HCT116 (cell line): ENCODE data around the gene SCN1A. TPM values are rescaled to one million over a fixed set of nuclear protein-coding genes. Genes with fewer than 3 reads are reported as not detected.
"Not testable (repeated sequence)": the region's sequence is repeated elsewhere in the genome, so short reads cannot be mapped to it uniquely, and the experiment has no call there.

Experiments used
- ATAC-seq: fragments of 200-7000 bp; cut with Tn5 transposase; 2 replicates; pipeline ENCODE4 v1.9.1; 2020; ENCODE audit warnings: mild to moderate bottlenecking, moderate library complexity
- BruUV-seq: library from RNA; stranded (reverse); fragments of 400-500 nt; replicated peaks from 2 replicates; lab custom pipeline; 2021; lab: Mats Ljungman, UMichigan
- CTCF ChIA-PET: fragments of 300-600 bp; sonication (Branson Sonifier 250); formaldehyde crosslinking; loops from one replicate; lab custom pipeline; 2021; ENCODE audit warnings: antibody characterized with exemption; lab: Charles Lee
- POLR2A ChIA-PET: fragments of 300-600, 350-600 bp; sonication (Branson Sonifier 250); formaldehyde crosslinking; loops from one replicate; lab custom pipeline; 2021; ENCODE audit warnings: antibody characterized with exemption; lab: Charles Lee
- RAD21 ChIA-PET, 2 experiments: fragments of 300-600 bp; sonication (Branson Sonifier 250); formaldehyde crosslinking; loops; one replicate each; lab custom pipeline; 2023; ENCODE audit warnings: low total read pairs in 2 of 2; ENCODE audit not compliant: uncharacterized antibody in 2 of 2, unreplicated experiment in 2 of 2, low non-redundant PET in 1 of 2; lab: Charles Lee
- DNase-seq: peaks from one replicate; pipeline ENCODE4 v3.0.0-alpha.2; 2010; ENCODE audit warnings: low read depth, low spot score
- H2AFZ ChIP-seq: fragments of 200-600 bp; shearing (Covaris generic), sonication (generic); 2 replicates; pipeline ENCODE4 v1.6.1; 2017; ENCODE audit warnings: low read depth, mixed run types, mixed read lengths, antibody characterized with exemption, low read length; ENCODE audit not compliant: poor library complexity, severe bottlenecking
- H3K27ac ChIP-seq: 2 replicates; pipeline ENCODE4 v1.5.1; 2012; ENCODE audit warnings: low read depth, low read length
- H3K27me3 ChIP-seq: fragments of 200-600 bp; sonication (generic); 2 replicates; pipeline ENCODE4 v1.6.1; 2016; ENCODE audit warnings: mixed run types, low read length, mixed read lengths; ENCODE audit not compliant: insufficient read depth
- H3K36me3 ChIP-seq, 2 experiments: fragments of 200-500 bp in 1 of 2; fragments of 200-600 bp in 1 of 2; sonication (Bioruptor generic) in 1 of 2; sonication (generic) in 1 of 2; 2 replicates each; pipeline versions ENCODE4 v1.5.1 to v1.6.1; 2014 to 2016; ENCODE audit warnings: low read length in 2 of 2, inconsistent platforms in 1 of 2, mixed read lengths in 1 of 2, mixed run types in 1 of 2; ENCODE audit not compliant: insufficient read depth in 2 of 2, control insufficient read depth in 1 of 2
- H3K4me1 ChIP-seq, 2 experiments: fragments of 200-600 bp in 1 of 2; sonication (generic) in 1 of 2; 2 replicates each; pipeline versions ENCODE4 v1.5.1 to v1.6.1; 2012 to 2017; ENCODE audit warnings: low read length in 2 of 2, inconsistent platforms in 1 of 2, mild to moderate bottlenecking in 1 of 2, mixed read lengths in 1 of 2, mixed run types in 1 of 2, moderate library complexity in 1 of 2; ENCODE audit not compliant: insufficient read depth in 2 of 2, control insufficient read depth in 1 of 2
- H3K4me2 ChIP-seq: fragments of 200-600 bp; sonication (generic); 2 replicates; pipeline ENCODE4 v1.6.1; 2017; ENCODE audit warnings: mixed run types, low read length, mixed read lengths
- H3K4me3 ChIP-seq, 2 experiments: fragments of 200-600 bp in 1 of 2; sonication (generic) in 1 of 2; replicated peaks in 1 of 2; 2 replicates each; pipeline ENCODE4 v1.5.1; 2011 to 2016; ENCODE audit warnings: low read length in 2 of 2, control low read depth in 1 of 2, low read depth in 1 of 2, mild to moderate bottlenecking in 1 of 2, mixed read lengths in 1 of 2, mixed run types in 1 of 2
- H3K79me2 ChIP-seq: fragments of 200-600 bp; sonication (generic); 2 replicates; pipeline ENCODE4 v1.6.1; 2017; ENCODE audit warnings: mild to moderate bottlenecking, mixed run types, low read length, moderate library complexity, mixed read lengths; ENCODE audit not compliant: insufficient read depth
- H3K9ac ChIP-seq: fragments of 200-600 bp; sonication (generic); 2 replicates; pipeline ENCODE4 v1.6.1; 2016; ENCODE audit warnings: low read length, mixed read lengths
- H3K9me2 ChIP-seq: fragments of 200-600 bp; sonication (generic), shearing (Covaris generic); 2 replicates; pipeline ENCODE4 v1.6.1; 2017; ENCODE audit warnings: mixed run types, mild to moderate bottlenecking, moderate library complexity; ENCODE audit not compliant: insufficient read depth
- H3K9me3 ChIP-seq, 2 experiments: fragments of 200-500 bp in 1 of 2; fragments of 200-600 bp in 1 of 2; sonication (Bioruptor generic) in 1 of 2; sonication (generic) in 1 of 2; 2 replicates each; pipeline ENCODE4 v1.6.1; 2014 to 2017; ENCODE audit warnings: low read length in 2 of 2, mixed read lengths in 2 of 2, inconsistent platforms in 1 of 2, low read depth in 1 of 2, mild to moderate bottlenecking in 1 of 2, mixed run types in 1 of 2, moderate library complexity in 1 of 2; ENCODE audit not compliant: control insufficient read depth in 1 of 2, insufficient read depth in 1 of 2
- H4K20me1 ChIP-seq: fragments of 200-600 bp; sonication (generic), shearing (Covaris generic); 2 replicates; pipeline ENCODE4 v1.6.1; 2017; ENCODE audit warnings: mixed run types, mild to moderate bottlenecking, moderate library complexity; ENCODE audit not compliant: insufficient read depth
- EZH2 ChIP-seq: fragments of 200-600 bp; sonication (generic); IDR thresholded peaks from 2 replicates; pipeline ENCODE4 v1.6.1; 2017; ENCODE audit warnings: antibody characterized with exemption, mixed run types
- JUND ChIP-seq: IDR thresholded peaks from 2 replicates; pipeline ENCODE4 v1.6.1; 2012
- POLR2A ChIP-seq: IDR thresholded peaks from 2 replicates; pipeline ENCODE4 v1.7.0; 2011; ENCODE audit warnings: borderline replicate concordance; ENCODE audit not compliant: insufficient read depth, insufficient read length; ENCODE audit errors: extremely low read depth
- POLR2AphosphoS5 ChIP-seq: IDR thresholded peaks from 2 replicates; pipeline ENCODE4 v1.6.1; 2011; ENCODE audit warnings: mild to moderate bottlenecking, low read depth, low read length, moderate library complexity
- RAD21 ChIP-seq: IDR thresholded peaks from 2 replicates; pipeline ENCODE4 v1.6.1; 2012; ENCODE audit warnings: low read depth, mild to moderate bottlenecking
- SP1 ChIP-seq: IDR thresholded peaks from 2 replicates; pipeline ENCODE4 v1.6.1; 2012; ENCODE audit warnings: low read depth
- TCF7L2 ChIP-seq: IDR thresholded peaks from 2 replicates; pipeline ENCODE4 v1.7.0; 2011; ENCODE audit warnings: borderline replicate concordance, inconsistent platforms; ENCODE audit not compliant: insufficient read depth, insufficient read length; ENCODE audit errors: extremely low read depth
- ZBTB33 ChIP-seq: IDR thresholded peaks from 2 replicates; pipeline ENCODE4 v1.6.1; 2011; ENCODE audit warnings: mild to moderate bottlenecking, low read length, moderate library complexity; ENCODE audit not compliant: insufficient replicate concordance; ENCODE audit errors: extremely low read depth
- ZFX ChIP-seq: fragments of 450-650 bp; IDR thresholded peaks from 2 replicates; pipeline ENCODE4 v1.6.1; 2017
- ZNF274 ChIP-seq: fragments of 200-500 bp; sonication (Bioruptor generic); IDR thresholded peaks from 2 replicates; pipeline ENCODE4 v1.6.1; 2014; ENCODE audit warnings: mild to moderate bottlenecking, low read depth, low read length, inconsistent platforms
- intact Hi-C: fragments of 100-400 bp; cut with micrococcal nuclease; formaldehyde crosslinking; loops from 2 replicates; pipeline ENCODE4 v1.10.0; 2022
- total RNA-seq: library from RNA; stranded (reverse); gene quantifications from one replicate; pipeline ENCODE4 v1.2.1, GENCODE V29; 2021; ENCODE audit not compliant: unreplicated experiment

Gene SCN1A
- total RNA-seq, 1 experiment from 2014 or later = not detected

- Histone ChIP-seq H3K36me3 (no peaks in the 10 kb centered on the region), H3K9ac (no peak overlapping the region), H3K79me2 (no peaks in the 10 kb centered on the region), H3K9me3 (no peaks in the 10 kb centered on the region), H3K4me3 (no peak overlapping the region), H3K27ac (no peak overlapping the region), H4K20me1 (no peaks in the 10 kb centered on the region), H2AFZ (no peak overlapping the region), H3K4me2 (no peak overlapping the region), H3K9me2 (no peaks in the 10 kb centered on the region)
- ChIA-PET CTCF (no interaction called here), RAD21 (no interaction called here), POLR2A (no interaction called here)
- DNase-seq = no peak
- ATAC-seq = no peak
- no TSS peak for BruUV-seq
- intact Hi-C loops = no loop called here
- TF ChIP-seq EZH2 = no peak
- no peak for TF ChIP-seq ZBTB33
- no peak for TF ChIP-seq TCF7L2
- no peak for TF ChIP-seq ZFX
- no peak for TF ChIP-seq POLR2AphosphoS5
- TF ChIP-seq ZNF274 = no peak
- TF ChIP-seq SP1 = no peak
- no peak for TF ChIP-seq RAD21
- no peak for TF ChIP-seq POLR2A
- no peak for TF ChIP-seq JUND
- TF ChIP-seq, all 23 proteins: peak for 0
- H3K27me3 ChIP-seq = no peaks in the 10 kb centered on the region
- H3K4me1 ChIP-seq = no peaks in the 10 kb centered on the region
Observed at GRCh38 chr2:166104084-166104483, 23.7 kb downstream of the SCN1A start.

- CTCF ChIA-PET = interaction anchor here (0.9 kb wide), 1 partner anchor 25 kb away, joined by 3 read pairs; the partner anchor contains the start of gene SCN1A
Observed at GRCh38 chr2:166103277-166103676, 24.5 kb downstream of the SCN1A start.

More at GRCh38 chr2:166103277-166103676, 24.5 kb downstream of the SCN1A start:
- BruUV-seq, ATAC-seq, H3K9me3 ChIP-seq, H2AFZ ChIP-seq, H3K4me1 ChIP-seq, H3K27me3 ChIP-seq, H3K9me2 ChIP-seq, H3K9ac ChIP-seq, RAD21 ChIA-PET, H3K79me2 ChIP-seq, intact Hi-C loops, DNase-seq, H3K27ac ChIP-seq, H3K4me2 ChIP-seq, H3K4me3 ChIP-seq, POLR2A ChIA-PET, H4K20me1 ChIP-seq, H3K36me3 ChIP-seq: not testable (repeated sequence)
